GM21390 (cell line): ENCODE data around the gene ZNF780B.

Source experiments
- ATAC-seq: cut with Tn5 transposase; IDR thresholded peaks from one replicate; pipeline ENCODE4 v1.9.1; 2021; ENCODE audit not compliant: unreplicated experiment

The ZNF780B gene

DNA sequence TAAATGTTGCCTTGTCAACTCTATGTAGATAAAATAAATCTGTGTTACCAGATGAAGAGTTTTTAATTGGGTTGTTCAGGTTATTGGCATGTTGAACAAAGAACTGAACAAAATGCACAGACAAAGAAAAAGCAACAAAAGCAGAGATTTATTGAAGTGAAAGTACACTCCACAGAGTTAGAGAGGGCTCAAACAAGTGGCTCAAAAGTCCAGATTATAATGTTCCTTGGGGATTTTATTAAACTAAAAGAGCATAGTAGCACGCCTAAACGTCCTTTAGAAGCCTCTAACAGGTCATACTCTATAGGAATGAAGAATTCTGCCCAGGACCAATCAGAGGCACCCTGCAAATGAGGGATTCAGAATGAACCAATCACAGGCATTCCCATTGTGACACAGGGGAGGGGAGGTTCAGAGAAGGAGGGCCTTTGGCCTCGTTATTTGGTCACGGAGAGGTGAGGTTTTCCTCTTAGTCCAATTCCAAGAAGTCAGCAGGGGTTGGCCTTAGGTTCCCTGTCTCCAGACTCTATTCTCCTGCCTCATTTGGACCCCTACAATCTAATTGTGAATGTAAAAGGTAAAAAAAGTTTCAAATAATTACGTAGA, 72.2 kb downstream of the ZNF780B start:
- ATAC-seq: no peak

DNA sequence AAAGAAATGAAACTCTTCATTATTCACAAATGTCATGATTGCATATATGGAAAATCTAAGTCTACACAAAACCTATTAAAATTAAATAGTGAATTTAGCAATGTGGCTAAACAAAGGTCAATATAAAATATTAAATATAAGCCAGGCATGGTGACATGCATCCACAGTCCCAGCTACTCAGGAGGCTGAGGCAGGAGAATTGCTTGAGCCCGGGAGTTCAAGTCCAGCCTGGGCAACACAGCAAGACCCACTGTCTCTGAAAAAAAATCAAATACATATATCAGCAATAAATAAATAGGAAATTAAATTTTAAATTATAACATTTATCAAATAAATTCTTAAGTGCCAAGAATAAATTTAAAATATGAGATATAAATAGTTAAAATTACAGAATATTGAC, 73.1 kb downstream of the ZNF780B start:
- ATAC-seq: no peak
